Neuron (in vitro differentiated cells): ENCODE measurements around the gene RPL36.

ENCODE experiments used
- H2AFZ ChIP-seq: one replicate; pipeline ENCODE4 v1.6.1; 2013; ENCODE audit warnings: low read depth, mild to moderate bottlenecking, inconsistent platforms, low read length, moderate library complexity
- H3K27me3 ChIP-seq: one replicate; pipeline ENCODE4 v1.6.1; 2013; ENCODE audit warnings: low read length; ENCODE audit not compliant: insufficient read depth
- H3K36me3 ChIP-seq: one replicate; pipeline ENCODE4 v1.6.1; 2013; ENCODE audit warnings: low read length; ENCODE audit not compliant: insufficient read depth
- H3K4me1 ChIP-seq: one replicate; pipeline ENCODE4 v1.6.1; 2013; ENCODE audit warnings: low read length; ENCODE audit not compliant: insufficient read depth
- H3K4me3 ChIP-seq: 2 replicates; pipeline ENCODE4 v1.5.1; 2013; ENCODE audit warnings: mild to moderate bottlenecking, low read length, moderate library complexity
- H3K9me3 ChIP-seq: one replicate; pipeline ENCODE4 v1.6.1; 2013; ENCODE audit warnings: low read length

Gene RPL36

GRCh38 chr19:5690125-5690954 lies at the start of gene RPL36:
Gene RPL36 (plus strand): TSS chr19:5690295. CDS start chr19:5690508, 213 bp downstream.
- peak within 1 kb of the TSS; percentile 80 for H3K4me3 ChIP-seq
- peaks cover 11% of the 10 kb centered on the region for H3K4me1 ChIP-seq
- no peaks in the 10 kb centered on the region for H3K9me3 ChIP-seq
- H3K36me3 ChIP-seq = peaks cover 43% of the 10 kb centered on the region
- no peak within 1 kb of the TSS for H2AFZ ChIP-seq
- no peaks in the 10 kb centered on the region for H3K27me3 ChIP-seq

- no peaks in the 10 kb centered on the region for H3K27me3 ChIP-seq
- H2AFZ ChIP-seq = no peak overlapping the region
- no peaks in the 10 kb centered on the region for H3K4me1 ChIP-seq
- H3K4me3 ChIP-seq = no peak overlapping the region
- no peaks in the 10 kb centered on the region for H3K9me3 ChIP-seq
- peaks cover 55% of the 10 kb centered on the region for H3K36me3 ChIP-seq
Observed at GRCh38 chr19:5641171-5641570, 48.9 kb upstream of the RPL36 start.

- H3K4me3 ChIP-seq = no peak overlapping the region
- no peak overlapping the region for H2AFZ ChIP-seq
- no peaks in the 10 kb centered on the region for H3K4me1 ChIP-seq
- H3K27me3 ChIP-seq = no peaks in the 10 kb centered on the region
- peaks cover 63% of the 10 kb centered on the region for H3K36me3 ChIP-seq
- H3K9me3 ChIP-seq = no peaks in the 10 kb centered on the region
Observed at GRCh38 chr19:5642204-5642603, 47.9 kb upstream of the RPL36 start.

GRCh38 chr19:5643060-5643459 lies 47.0 kb upstream of the RPL36 start:
- H3K4me3 ChIP-seq = no peak overlapping the region

GRCh38 chr19:5644037-5644436 lies 46.1 kb upstream of the RPL36 start:
- H3K27me3 ChIP-seq = no peaks in the 10 kb centered on the region
- no peaks in the 10 kb centered on the region for H3K4me1 ChIP-seq
- H3K4me3 ChIP-seq = no peak overlapping the region
- no peak overlapping the region for H2AFZ ChIP-seq
- no peaks in the 10 kb centered on the region for H3K9me3 ChIP-seq
- H3K36me3 ChIP-seq = peaks cover 75% of the 10 kb centered on the region

More at GRCh38 chr19:5643060-5643459, 47.0 kb upstream of the RPL36 start:
- Histone ChIP-seq H3K4me1 (no peaks in the 10 kb centered on the region), H3K36me3 (peaks cover 72% of the 10 kb centered on the region), H2AFZ (no peak overlapping the region), H3K27me3 (no peaks in the 10 kb centered on the region), H3K9me3 (no peaks in the 10 kb centered on the region)

- Histone ChIP-seq H3K4me1 (no peaks in the 10 kb centered on the region), H3K36me3 (peaks cover 83% of the 10 kb centered on the region), H3K9me3 (no peaks in the 10 kb centered on the region), H3K4me3 (no peak overlapping the region), H2AFZ (no peak overlapping the region), H3K27me3 (no peaks in the 10 kb centered on the region)
Observed at GRCh38 chr19:5645409-5645808, 44.7 kb upstream of the RPL36 start.

GRCh38 chr19:5646703-5647102 lies 43.4 kb upstream of the RPL36 start:
- Histone ChIP-seq H3K36me3 (peaks cover 85% of the 10 kb centered on the region), H3K4me3 (no peak overlapping the region), H3K27me3 (no peaks in the 10 kb centered on the region), H3K4me1 (no peaks in the 10 kb centered on the region), H2AFZ (no peak overlapping the region), H3K9me3 (no peaks in the 10 kb centered on the region)

GRCh38 chr19:5648464-5648863 lies 41.6 kb upstream of the RPL36 start:
- Histone ChIP-seq H3K36me3 (peaks cover 86% of the 10 kb centered on the region), H3K4me1 (no peaks in the 10 kb centered on the region), H3K9me3 (no peaks in the 10 kb centered on the region), H3K27me3 (no peaks in the 10 kb centered on the region), H3K4me3 (no peak overlapping the region), H2AFZ (no peak overlapping the region)

- peaks cover 85% of the 10 kb centered on the region for H3K36me3 ChIP-seq
- H3K9me3 ChIP-seq = no peaks in the 10 kb centered on the region
- no peak overlapping the region for H2AFZ ChIP-seq
Observed at GRCh38 chr19:5651361-5651760, 38.7 kb upstream of the RPL36 start.

GRCh38 chr19:5652261-5652660 lies 37.8 kb upstream of the RPL36 start:
- H3K4me3 ChIP-seq = no peak overlapping the region
- no peaks in the 10 kb centered on the region for H3K4me1 ChIP-seq

More at GRCh38 chr19:5651361-5651760, 38.7 kb upstream of the RPL36 start:
- no peak overlapping the region for H3K4me3 ChIP-seq
- no peaks in the 10 kb centered on the region for H3K27me3 ChIP-seq
- no peaks in the 10 kb centered on the region for H3K4me1 ChIP-seq

GRCh38 chr19:5654931-5655330 lies 35.2 kb upstream of the RPL36 start:
- H3K36me3 ChIP-seq = peaks cover 84% of the 10 kb centered on the region
- no peaks in the 10 kb centered on the region for H3K4me1 ChIP-seq
- no peak overlapping the region for H2AFZ ChIP-seq
- H3K9me3 ChIP-seq = no peaks in the 10 kb centered on the region
- no peaks in the 10 kb centered on the region for H3K27me3 ChIP-seq
- no peak overlapping the region for H3K4me3 ChIP-seq

More at GRCh38 chr19:5652261-5652660, 37.8 kb upstream of the RPL36 start:
- peaks cover 81% of the 10 kb centered on the region for H3K36me3 ChIP-seq
- H3K27me3 ChIP-seq = no peaks in the 10 kb centered on the region
- H2AFZ ChIP-seq = no peak overlapping the region
- no peaks in the 10 kb centered on the region for H3K9me3 ChIP-seq

- Histone ChIP-seq H2AFZ (no peak overlapping the region), H3K27me3 (no peaks in the 10 kb centered on the region), H3K36me3 (peaks cover 86% of the 10 kb centered on the region), H3K4me1 (no peaks in the 10 kb centered on the region), H3K9me3 (no peaks in the 10 kb centered on the region), H3K4me3 (no peak overlapping the region)
Observed at GRCh38 chr19:5655412-5655811, 34.7 kb upstream of the RPL36 start.

- Histone ChIP-seq H3K36me3 (peaks cover 87% of the 10 kb centered on the region), H3K4me1 (no peaks in the 10 kb centered on the region), H3K9me3 (no peaks in the 10 kb centered on the region), H3K27me3 (no peaks in the 10 kb centered on the region), H3K4me3 (no peak overlapping the region), H2AFZ (no peak overlapping the region)
Observed at GRCh38 chr19:5661483-5661882, 28.6 kb upstream of the RPL36 start.

- peaks cover 90% of the 10 kb centered on the region for H3K36me3 ChIP-seq
- no peaks in the 10 kb centered on the region for H3K4me1 ChIP-seq
- H3K27me3 ChIP-seq = no peaks in the 10 kb centered on the region
- H3K4me3 ChIP-seq = no peak overlapping the region
- no peaks in the 10 kb centered on the region for H3K9me3 ChIP-seq
- H2AFZ ChIP-seq = no peak overlapping the region
Observed at GRCh38 chr19:5663904-5664303, 26.2 kb upstream of the RPL36 start.
